ENCODE data around the gene BIN1. TPM values are rescaled to one million over a fixed set of nuclear protein-coding genes. Genes with fewer than 3 reads are reported as not detected.

The BIN1 gene
- total RNA-seq, 1 donor from 2014 or later: 15.8 TPM

DNA sequence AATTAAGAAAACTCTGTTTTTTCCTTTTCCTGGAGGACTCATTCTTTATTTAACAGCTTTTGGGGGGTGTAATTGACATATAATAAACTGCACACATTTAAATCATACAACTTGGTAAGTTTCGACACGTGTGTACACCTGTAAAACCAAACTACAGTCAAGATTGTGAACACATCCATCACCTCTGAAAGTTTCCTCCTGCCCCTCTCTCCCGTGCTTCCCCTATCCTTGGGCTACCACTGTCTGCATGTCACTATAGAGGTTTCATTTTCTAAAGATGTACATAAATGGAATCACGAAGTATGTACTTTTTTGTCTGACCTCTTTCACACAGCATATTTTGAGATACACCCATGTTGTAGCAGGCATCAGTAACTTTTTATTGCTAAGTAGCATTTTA is 100.0 kb downstream of the BIN1 start:
- no peaks in the 10 kb centered on the region for H3K4me1 ChIP-seq
- no peak for DNase-seq
- H3K4me3 ChIP-seq: no peak overlapping the region
- intact Hi-C loops (cut with micrococcal nuclease): no loop called here
- peaks cover 18% of the 10 kb centered on the region for H3K27me3 ChIP-seq (ENCODE audit: low read depth)
- H3K9me3 ChIP-seq (replicated peaks): no peaks in the 10 kb centered on the region
- H3K27ac ChIP-seq (replicated peaks): no peak overlapping the region
- TF ChIP-seq, protein P1, sequence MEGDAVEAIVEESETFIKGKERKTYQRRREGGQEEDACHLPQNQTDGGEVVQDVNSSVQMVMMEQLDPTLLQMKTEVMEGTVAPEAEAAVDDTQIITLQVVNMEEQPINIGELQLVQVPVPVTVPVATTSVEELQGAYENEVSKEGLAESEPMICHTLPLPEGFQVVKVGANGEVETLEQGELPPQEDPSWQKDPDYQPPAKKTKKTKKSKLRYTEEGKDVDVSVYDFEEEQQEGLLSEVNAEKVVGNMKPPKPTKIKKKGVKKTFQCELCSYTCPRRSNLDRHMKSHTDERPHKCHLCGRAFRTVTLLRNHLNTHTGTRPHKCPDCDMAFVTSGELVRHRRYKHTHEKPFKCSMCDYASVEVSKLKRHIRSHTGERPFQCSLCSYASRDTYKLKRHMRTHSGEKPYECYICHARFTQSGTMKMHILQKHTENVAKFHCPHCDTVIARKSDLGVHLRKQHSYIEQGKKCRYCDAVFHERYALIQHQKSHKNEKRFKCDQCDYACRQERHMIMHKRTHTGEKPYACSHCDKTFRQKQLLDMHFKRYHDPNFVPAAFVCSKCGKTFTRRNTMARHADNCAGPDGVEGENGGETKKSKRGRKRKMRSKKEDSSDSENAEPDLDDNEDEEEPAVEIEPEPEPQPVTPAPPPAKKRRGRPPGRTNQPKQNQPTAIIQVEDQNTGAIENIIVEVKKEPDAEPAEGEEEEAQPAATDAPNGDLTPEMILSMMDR (IDR thresholded peaks at IDR 0.05; ENCODE audit: borderline replicate concordance): no peak
- no peaks in the 10 kb centered on the region for H3K36me3 ChIP-seq

DNA sequence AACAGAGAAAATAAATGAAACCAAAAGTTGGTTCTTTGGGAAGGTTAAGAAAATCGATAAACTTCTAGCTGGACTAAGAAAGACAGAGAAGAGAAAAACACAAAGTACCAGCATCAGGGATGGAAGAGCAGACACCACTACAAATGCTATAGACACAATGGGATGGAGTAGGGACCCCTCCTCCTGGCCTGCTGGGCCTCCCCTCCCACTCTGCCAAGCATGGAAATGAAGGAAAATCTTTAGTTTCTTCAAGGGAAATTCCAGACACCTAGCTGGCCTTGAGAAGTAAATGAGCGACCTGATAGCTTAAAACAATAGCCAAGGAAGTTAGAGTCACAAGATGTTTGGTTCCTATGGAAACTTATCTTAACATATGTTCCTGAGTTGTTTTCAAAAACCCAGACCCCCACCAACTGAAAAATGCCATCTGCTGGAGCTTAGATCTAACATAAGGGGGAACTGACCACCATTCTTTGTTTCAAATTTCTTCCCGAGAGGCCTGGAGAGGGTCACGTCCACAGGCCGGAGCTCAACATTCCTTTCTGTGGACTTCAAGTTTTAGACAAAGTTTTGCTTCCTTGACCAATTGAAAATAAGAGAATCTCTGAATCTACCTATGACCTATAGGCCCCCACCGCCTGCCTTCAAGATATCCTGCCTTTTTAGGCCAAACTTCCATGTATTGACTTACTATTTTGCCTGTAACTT is 101.9 kb downstream of the BIN1 start:
- no peak for DNase-seq
- TF ChIP-seq, protein P1 (IDR thresholded peaks at IDR 0.05; ENCODE audit: borderline replicate concordance): no peak
- H3K36me3 ChIP-seq: no peaks in the 10 kb centered on the region
- H3K4me3 ChIP-seq: no peak overlapping the region
- H3K9me3 ChIP-seq (replicated peaks): no peaks in the 10 kb centered on the region
- H3K27me3 ChIP-seq (ENCODE audit: low read depth): peaks cover 3% of the 10 kb centered on the region
- intact Hi-C loops (cut with micrococcal nuclease): no loop called here
- H3K4me1 ChIP-seq: no peaks in the 10 kb centered on the region
- no peak overlapping the region for H3K27ac ChIP-seq (replicated peaks)

DNA sequence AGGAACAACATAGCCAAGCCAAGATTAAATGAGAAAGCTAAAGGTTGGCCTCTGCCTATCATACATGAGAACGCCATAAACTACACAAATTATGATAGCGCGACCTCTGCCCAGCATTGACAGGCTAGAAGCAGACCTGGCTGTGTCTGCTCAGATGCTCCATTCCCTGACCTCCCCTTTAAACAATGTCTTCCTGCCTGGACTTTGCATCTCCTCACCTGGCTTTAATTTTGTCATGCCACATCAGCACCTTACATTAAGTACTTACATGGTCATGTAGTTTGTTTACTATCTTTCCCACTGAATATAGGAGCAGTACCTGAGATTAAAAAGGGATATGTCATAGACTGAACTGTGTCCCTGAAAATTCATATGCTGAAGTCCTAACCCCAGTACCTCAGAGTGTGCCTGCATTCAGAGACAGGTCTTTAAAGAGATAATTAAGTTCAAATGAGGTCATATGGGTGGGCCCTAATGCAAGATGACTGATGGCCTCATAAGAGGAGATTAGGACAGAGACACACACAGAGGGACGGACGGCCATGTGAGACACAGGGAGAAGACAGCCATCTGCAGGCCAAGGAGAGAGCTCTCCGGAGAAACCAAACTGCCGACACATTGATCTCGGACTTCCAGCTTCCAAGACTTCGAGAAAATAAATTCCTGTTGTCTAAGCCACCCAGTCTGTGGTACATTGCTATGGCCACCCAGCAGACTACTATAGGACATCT is 103.7 kb downstream of the BIN1 start:
- no peak for DNase-seq
- intact Hi-C loops (cut with micrococcal nuclease): no loop called here

DNA sequence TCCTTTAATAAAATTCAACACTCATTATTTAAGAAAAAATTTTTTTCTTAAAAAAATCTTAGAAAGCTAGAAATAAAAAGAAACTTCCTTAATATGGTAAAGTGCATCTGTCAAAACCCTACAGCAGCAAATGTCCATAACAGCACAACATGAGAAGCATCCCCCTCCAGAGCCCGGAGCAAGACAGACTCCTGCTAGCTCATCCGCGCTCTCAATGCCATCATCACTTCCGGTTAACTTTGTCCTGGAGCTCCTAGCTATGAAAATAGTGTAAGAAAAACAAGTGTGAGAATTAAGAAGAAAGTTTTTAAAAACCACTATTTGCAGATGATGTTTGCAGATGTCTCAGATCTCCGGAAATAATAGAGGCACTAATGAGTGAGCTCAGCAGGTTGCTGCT is 105.2 kb downstream of the BIN1 start:
- H3K9me3 ChIP-seq (replicated peaks): no peaks in the 10 kb centered on the region
- DNase-seq: no peak
- intact Hi-C loops (cut with micrococcal nuclease): no loop called here
- peaks cover 8% of the 10 kb centered on the region for H3K27me3 ChIP-seq (ENCODE audit: low read depth)
- H3K4me3 ChIP-seq: no peak overlapping the region
- no peaks in the 10 kb centered on the region for H3K4me1 ChIP-seq
- H3K27ac ChIP-seq (replicated peaks): no peak overlapping the region
- TF ChIP-seq, protein P1 (IDR thresholded peaks at IDR 0.05; ENCODE audit: borderline replicate concordance): no peak
- no peaks in the 10 kb centered on the region for H3K36me3 ChIP-seq

More for the DNA sequence above, 103.7 kb downstream of the BIN1 start:
- no peaks in the 10 kb centered on the region for H3K4me1 ChIP-seq
- no peak overlapping the region for H3K4me3 ChIP-seq
- H3K9me3 ChIP-seq (replicated peaks): no peaks in the 10 kb centered on the region
- TF ChIP-seq, protein P1 (IDR thresholded peaks at IDR 0.05; ENCODE audit: borderline replicate concordance): no peak
- H3K27ac ChIP-seq (replicated peaks): no peak overlapping the region
- H3K36me3 ChIP-seq: no peaks in the 10 kb centered on the region
- peaks cover 4% of the 10 kb centered on the region for H3K27me3 ChIP-seq (ENCODE audit: low read depth)

DNA sequence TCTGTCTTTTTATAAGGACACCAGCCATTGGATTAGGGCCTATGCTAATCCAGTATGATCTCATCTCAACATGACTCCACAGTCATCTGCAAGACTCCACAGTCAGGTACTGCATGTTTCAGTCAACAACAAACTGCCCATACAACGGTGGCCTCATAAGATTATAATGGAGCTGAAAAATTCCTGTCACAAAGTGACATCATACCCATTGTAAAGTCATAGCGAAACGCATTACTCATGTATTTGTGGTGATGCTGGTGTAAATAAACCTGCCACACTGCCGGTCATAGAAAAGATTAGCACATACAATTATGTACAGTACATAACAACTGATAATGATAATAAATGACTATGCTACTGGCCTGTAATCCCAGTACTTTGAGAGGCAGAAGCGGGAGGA is 106.0 kb downstream of the BIN1 start:
- Histone ChIP-seq H3K27ac (replicated peaks) (no peak overlapping the region), H3K9me3 (replicated peaks) (no peaks in the 10 kb centered on the region), H3K4me3 (no peak overlapping the region), H3K4me1 (no peaks in the 10 kb centered on the region), H3K27me3 (ENCODE audit: low read depth) (peaks cover 11% of the 10 kb centered on the region), H3K36me3 (no peaks in the 10 kb centered on the region)
- no peak for DNase-seq
- TF ChIP-seq, protein P1 (IDR thresholded peaks at IDR 0.05; ENCODE audit: borderline replicate concordance): no peak
- intact Hi-C loops (cut with micrococcal nuclease): no loop called here
